Medulla oblongata (tissue), 1 donor: Measurements from ENCODE around the gene EHF.
A peak's percentile ranks its signal among the peaks of the same experiment; 100 is the strongest.

Experiments used
- DNase-seq: peaks from one replicate; pipeline ENCODE4 v3.0.0-alpha.2; 2015; ENCODE audit errors: extremely low spot score

Gene EHF

GRCh38 chr11:34644669-34645406, 23.9 kb downstream of the EHF start:
- DNase-seq, result no peak

- no peak for DNase-seq
Measured at GRCh38 chr11:34646431-34646830, 25.5 kb downstream of the EHF start.

GRCh38 chr11:34647131-34647530, 26.2 kb downstream of the EHF start:
- no peak for DNase-seq

GRCh38 chr11:34647532-34647931, 26.6 kb downstream of the EHF start:
- DNase-seq, result no peak

- DNase-seq, result no peak
Measured at GRCh38 chr11:34648036-34648435, 27.1 kb downstream of the EHF start.

- DNase-seq, result no peak
Measured at GRCh38 chr11:34649597-34649996, 28.7 kb downstream of the EHF start.

- DNase-seq, result no peak
Measured at GRCh38 chr11:34650528-34650927, 29.6 kb downstream of the EHF start.

- no peak for DNase-seq
Measured at GRCh38 chr11:34651551-34651950, 30.7 kb downstream of the EHF start.

- DNase-seq, result no peak
Measured at GRCh38 chr11:34652191-34652973, 31.5 kb downstream of the EHF start.

- no peak for DNase-seq
Measured at GRCh38 chr11:34653031-34653430, 32.1 kb downstream of the EHF start.

GRCh38 chr11:34653851-34654482, 33.1 kb downstream of the EHF start:
- DNase-seq, result peak; percentile 46

- peak; percentile 80 for DNase-seq
Measured at GRCh38 chr11:34654483-34655334, 33.8 kb downstream of the EHF start.

GRCh38 chr11:34655335-34656008, 34.6 kb downstream of the EHF start:
- no peak for DNase-seq

GRCh38 chr11:34656062-34656720, 35.3 kb downstream of the EHF start:
- peak; percentile 88 for DNase-seq

GRCh38 chr11:34658071-34659015, 37.5 kb downstream of the EHF start:
- DNase-seq, result no peak

GRCh38 chr11:34659096-34659733, 38.3 kb downstream of the EHF start:
- DNase-seq, result no peak

- no peak for DNase-seq
Measured at GRCh38 chr11:34665077-34665835, 44.4 kb downstream of the EHF start.
